22Rv1 (cell line): ENCODE measurements around the gene KLF13.

ENCODE experiments used
- CTCF ChIP-seq: fragments of 450-650 bp; IDR thresholded peaks from 2 replicates; pipeline ENCODE4 v1.5.1; 2017; ENCODE audit warnings: mild to moderate bottlenecking
- ZFX ChIP-seq: fragments of 450-650 bp; IDR thresholded peaks from 2 replicates; pipeline ENCODE4 v1.6.1; 2017; ENCODE audit warnings: antibody characterized with exemption, borderline replicate concordance

GRCh38 chr15:31385736-31386135 is 59.1 kb downstream of the KLF13 start:
- TF ChIP-seq CTCF (no peak), ZFX (no peak)
